T-helper 2 cell treated with Interferon-gamma antibody and Interleukin-4, amounts not matched to agents 5 μg/mL and 100 μg/mL, for 36 hours (primary cell): ENCODE data around the gene SSTR3.

ENCODE experiments used
- DNase-seq: peaks from one replicate; pipeline ENCODE4 v3.0.0; 2021; ENCODE audit warnings: low spot score
- H3K27ac Mint-ChIP-seq: one replicate; pipeline ENCODE4 v1.8.0; 2021; ENCODE audit warnings: mild to moderate bottlenecking, mixed read lengths
- H3K27me3 Mint-ChIP-seq: one replicate; pipeline ENCODE4 v1.8.0; 2021; ENCODE audit warnings: low read depth, mixed read lengths
- H3K36me3 Mint-ChIP-seq: one replicate; pipeline ENCODE4 v1.8.0; 2021; ENCODE audit warnings: low read depth, mixed read lengths
- H3K4me1 Mint-ChIP-seq: one replicate; pipeline ENCODE4 v1.8.0; 2021; ENCODE audit warnings: low read depth, mixed read lengths
- H3K4me3 Mint-ChIP-seq: one replicate; pipeline ENCODE4 v1.8.0; 2022; ENCODE audit warnings: mild to moderate bottlenecking, moderate library complexity, mixed read lengths
- H3K9me3 Mint-ChIP-seq: one replicate; pipeline ENCODE4 v1.8.0; 2021; ENCODE audit warnings: mixed read lengths

SSTR3 gene

GRCh38 chr22:37183432-37184379 lies 28.6 kb downstream of the SSTR3 start:
- Mint-ChIP-seq H3K4me3 (no peak overlapping the region), H3K36me3 (no peaks in the 10 kb centered on the region), H3K27ac (peak overlapping the region; percentile 56), H3K27me3 (no peaks in the 10 kb centered on the region), H3K9me3 (no peaks in the 10 kb centered on the region), H3K4me1 (peaks cover 34% of the 10 kb centered on the region)
- DNase-seq = no peak

- no peak for DNase-seq
- Mint-ChIP-seq H3K27ac (no peak overlapping the region), H3K4me3 (no peak overlapping the region), H3K27me3 (no peaks in the 10 kb centered on the region), H3K4me1 (peaks cover 32% of the 10 kb centered on the region), H3K36me3 (no peaks in the 10 kb centered on the region), H3K9me3 (no peaks in the 10 kb centered on the region)
Observed at GRCh38 chr22:37182949-37183245, 29.4 kb downstream of the SSTR3 start.

GRCh38 chr22:37182101-37182948 lies 30.0 kb downstream of the SSTR3 start:
- DNase-seq = no peak
- peaks cover 3% of the 10 kb centered on the region for H3K27me3 Mint-ChIP-seq
- no peaks in the 10 kb centered on the region for H3K36me3 Mint-ChIP-seq
- H3K9me3 Mint-ChIP-seq = no peaks in the 10 kb centered on the region
- no peak overlapping the region for H3K27ac Mint-ChIP-seq
- H3K4me1 Mint-ChIP-seq = peaks cover 30% of the 10 kb centered on the region
- H3K4me3 Mint-ChIP-seq = no peak overlapping the region

- no peak overlapping the region for H3K27ac Mint-ChIP-seq
- no peak for DNase-seq
- peaks cover 26% of the 10 kb centered on the region for H3K4me1 Mint-ChIP-seq
- H3K4me3 Mint-ChIP-seq = no peak overlapping the region
- no peaks in the 10 kb centered on the region for H3K9me3 Mint-ChIP-seq
- H3K36me3 Mint-ChIP-seq = no peaks in the 10 kb centered on the region
- peaks cover 3% of the 10 kb centered on the region for H3K27me3 Mint-ChIP-seq
Observed at GRCh38 chr22:37181681-37182080, 30.6 kb downstream of the SSTR3 start.

GRCh38 chr22:37180531-37181231 lies 31.6 kb downstream of the SSTR3 start:
- H3K36me3 Mint-ChIP-seq = no peaks in the 10 kb centered on the region
- DNase-seq = no peak
- no peaks in the 10 kb centered on the region for H3K9me3 Mint-ChIP-seq
- no peak overlapping the region for H3K4me3 Mint-ChIP-seq
- peak overlapping the region; percentile 49 for H3K27ac Mint-ChIP-seq
- peaks cover 19% of the 10 kb centered on the region for H3K4me1 Mint-ChIP-seq
- H3K27me3 Mint-ChIP-seq = peaks cover 3% of the 10 kb centered on the region

- Mint-ChIP-seq H3K4me3 (no peak overlapping the region), H3K4me1 (peaks cover 12% of the 10 kb centered on the region), H3K36me3 (no peaks in the 10 kb centered on the region), H3K27me3 (peaks cover 3% of the 10 kb centered on the region), H3K27ac (no peak overlapping the region), H3K9me3 (no peaks in the 10 kb centered on the region)
- no peak for DNase-seq
Observed at GRCh38 chr22:37179622-37180420, 32.5 kb downstream of the SSTR3 start.

- Mint-ChIP-seq H3K27me3 (peaks cover 3% of the 10 kb centered on the region), H3K4me1 (peaks cover 10% of the 10 kb centered on the region), H3K27ac (no peak overlapping the region), H3K4me3 (no peak overlapping the region), H3K36me3 (no peaks in the 10 kb centered on the region), H3K9me3 (no peaks in the 10 kb centered on the region)
- no peak for DNase-seq
Observed at GRCh38 chr22:37179126-37179470, 33.2 kb downstream of the SSTR3 start.

- DNase-seq = no peak
- no peaks in the 10 kb centered on the region for H3K9me3 Mint-ChIP-seq
- H3K4me1 Mint-ChIP-seq = peaks cover 8% of the 10 kb centered on the region
- no peaks in the 10 kb centered on the region for H3K36me3 Mint-ChIP-seq
- no peak overlapping the region for H3K27ac Mint-ChIP-seq
- H3K27me3 Mint-ChIP-seq = peaks cover 3% of the 10 kb centered on the region
- no peak overlapping the region for H3K4me3 Mint-ChIP-seq
Observed at GRCh38 chr22:37178350-37179125, 33.7 kb downstream of the SSTR3 start.

- no peak for DNase-seq
- Mint-ChIP-seq H3K36me3 (no peaks in the 10 kb centered on the region), H3K4me3 (no peak overlapping the region), H3K4me1 (peaks cover 3% of the 10 kb centered on the region), H3K27me3 (peaks cover 3% of the 10 kb centered on the region), H3K27ac (no peak overlapping the region), H3K9me3 (no peaks in the 10 kb centered on the region)
Observed at GRCh38 chr22:37177755-37178154, 34.5 kb downstream of the SSTR3 start.

GRCh38 chr22:37177221-37177620 lies 35.1 kb downstream of the SSTR3 start:
- Mint-ChIP-seq H3K27ac (peak overlapping the region; percentile 22), H3K27me3 (peaks cover 3% of the 10 kb centered on the region), H3K4me3 (no peak overlapping the region), H3K36me3 (no peaks in the 10 kb centered on the region), H3K4me1 (peaks cover 3% of the 10 kb centered on the region), H3K9me3 (no peaks in the 10 kb centered on the region)
- no peak for DNase-seq

- no peak for DNase-seq
- no peak overlapping the region for H3K27ac Mint-ChIP-seq
- no peak overlapping the region for H3K4me3 Mint-ChIP-seq
- H3K4me1 Mint-ChIP-seq = peaks cover 3% of the 10 kb centered on the region
- no peaks in the 10 kb centered on the region for H3K36me3 Mint-ChIP-seq
- no peaks in the 10 kb centered on the region for H3K9me3 Mint-ChIP-seq
- peaks cover 3% of the 10 kb centered on the region for H3K27me3 Mint-ChIP-seq
Observed at GRCh38 chr22:37176464-37177061, 35.7 kb downstream of the SSTR3 start.

- Mint-ChIP-seq H3K4me3 (no peak overlapping the region), H3K36me3 (no peaks in the 10 kb centered on the region), H3K27ac (no peak overlapping the region), H3K27me3 (peaks cover 3% of the 10 kb centered on the region), H3K4me1 (peaks cover 3% of the 10 kb centered on the region), H3K9me3 (no peaks in the 10 kb centered on the region)
- no peak for DNase-seq
Observed at GRCh38 chr22:37175414-37176281, 36.6 kb downstream of the SSTR3 start.
